NCI-H1694 treated with DMSO at 0.1 percent for 48 hours (cell line): ENCODE data around the gene SULT4A1.

ENCODE experiments used
- DNase-seq: peaks from one replicate; lab custom pipeline; 2025; lab: John Stamatoyannopoulos, UW

The SULT4A1 gene

DNA sequence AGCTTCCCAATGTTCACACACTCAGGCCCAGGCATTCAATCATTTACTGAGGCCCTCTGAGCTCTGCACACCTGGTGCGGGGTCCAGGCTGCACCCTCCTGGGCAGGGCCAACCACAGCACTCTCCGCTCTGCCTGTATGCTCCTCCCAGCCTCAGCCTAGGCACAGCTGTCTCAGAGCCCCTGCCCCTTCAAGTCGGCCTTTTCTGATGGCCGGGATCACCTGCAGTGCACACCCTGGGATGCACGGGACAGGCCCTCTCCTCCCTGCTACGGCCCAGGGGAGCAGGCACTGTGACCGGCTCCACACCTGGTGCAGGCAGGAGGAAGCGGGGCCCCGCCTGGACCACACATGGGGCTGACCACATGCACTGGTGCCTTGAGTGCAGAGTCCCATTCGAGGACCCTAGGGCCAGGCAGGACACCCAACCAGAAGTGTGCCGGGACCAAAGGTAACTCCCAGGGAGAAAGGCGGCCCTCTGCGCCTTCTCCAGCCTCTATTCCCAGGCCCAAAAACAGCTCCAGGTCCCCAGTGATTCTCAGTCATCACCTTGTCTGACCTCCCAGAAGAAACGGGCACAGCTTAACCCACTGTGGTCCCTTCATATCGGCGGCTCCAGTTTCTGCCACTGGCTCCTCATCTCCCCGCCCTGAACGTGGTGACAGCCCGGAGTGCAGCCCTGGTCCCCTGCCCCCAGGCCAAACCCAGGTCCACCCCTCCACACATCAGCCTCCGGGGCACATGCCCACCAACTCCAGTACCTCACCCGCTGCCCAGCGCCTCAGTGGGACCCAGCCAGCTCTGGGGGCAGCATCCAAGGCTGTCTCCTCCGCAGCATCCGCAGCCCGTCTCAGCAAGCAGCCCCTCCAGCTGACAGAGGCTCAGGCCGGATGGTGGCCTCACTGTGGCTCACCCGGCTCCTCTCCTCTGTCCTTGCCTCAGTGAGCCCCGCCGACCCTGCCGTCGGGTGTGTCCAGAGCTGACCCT, 17.5 kb downstream of the SULT4A1 start:
- DNase-seq: no peak

DNA sequence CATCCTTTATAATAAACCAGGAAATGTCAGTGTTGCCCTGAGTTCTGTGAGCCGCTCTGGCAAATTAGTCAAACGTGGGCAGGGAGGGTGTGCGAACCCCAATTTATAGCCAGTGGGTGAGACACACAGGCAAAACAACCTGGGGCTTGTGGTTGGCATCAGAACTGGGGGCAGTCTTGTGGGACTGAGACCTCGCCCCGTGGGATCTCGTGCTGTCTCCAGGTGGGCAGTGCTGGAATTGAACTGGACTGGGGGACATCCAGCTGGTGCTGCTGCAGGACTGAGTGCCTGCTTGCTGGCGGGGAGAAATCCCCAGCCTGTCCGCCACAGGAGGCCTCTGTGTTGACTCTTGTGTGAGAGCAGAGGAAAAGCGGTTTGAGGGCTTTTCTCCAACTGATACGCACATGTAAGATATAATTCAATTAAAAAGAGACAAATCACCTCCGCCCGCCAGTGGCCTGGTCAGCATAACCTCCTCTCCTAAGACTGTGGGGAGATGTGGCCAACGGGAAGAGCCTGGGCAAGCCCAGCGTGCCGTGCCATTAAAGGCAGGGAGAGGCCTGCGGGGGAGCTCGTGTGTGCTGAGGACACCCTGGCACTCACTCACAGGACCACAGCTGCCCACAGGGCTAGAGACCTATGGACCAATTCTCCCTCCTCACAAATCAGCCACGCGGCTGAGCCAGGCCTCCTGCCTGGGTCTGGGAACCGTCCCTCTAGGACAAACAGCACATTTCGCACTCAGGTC, 18.4 kb downstream of the SULT4A1 start:
- no peak for DNase-seq

DNA sequence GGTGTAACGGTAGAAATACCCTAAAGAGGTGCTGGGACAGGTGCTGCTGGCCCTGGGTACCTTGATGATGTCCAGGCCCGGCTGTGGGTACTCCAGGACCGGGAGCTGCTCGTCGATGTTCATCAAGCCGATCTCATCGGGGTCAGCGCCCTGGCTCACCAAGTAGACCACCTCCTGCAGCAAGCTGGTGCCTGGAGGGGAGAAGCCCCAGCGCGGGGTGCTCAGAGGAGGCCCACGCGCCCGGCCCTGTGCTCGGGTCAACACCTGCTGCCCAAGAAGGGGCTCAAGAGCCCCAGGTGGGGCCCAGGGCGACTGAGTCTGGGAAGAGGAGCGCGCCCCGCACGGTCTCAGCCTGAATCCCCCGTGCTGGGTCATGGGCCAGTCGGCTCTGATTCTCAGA, 20.6 kb downstream of the SULT4A1 start:
- no peak for DNase-seq

DNA sequence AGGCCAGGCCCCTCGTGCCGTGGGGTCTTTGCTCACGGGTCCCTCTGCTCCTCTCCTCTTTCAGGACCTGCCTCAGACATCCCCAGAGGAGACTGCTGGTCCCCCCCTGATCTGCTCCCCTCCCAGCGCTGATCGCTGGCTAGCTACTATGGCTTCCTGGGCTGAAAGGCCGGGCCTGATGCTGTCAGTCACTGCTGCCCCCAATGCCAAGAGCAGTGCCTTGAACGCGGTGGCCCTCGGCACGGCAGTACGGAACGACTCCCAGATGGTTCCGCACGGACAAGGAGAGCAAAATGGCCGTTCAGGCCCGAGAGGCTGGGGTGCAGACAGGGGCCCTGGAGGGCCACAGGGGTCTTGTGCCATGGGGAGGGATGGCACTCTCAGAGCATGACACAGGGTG, 21.5 kb downstream of the SULT4A1 start:
- DNase-seq: no peak

DNA sequence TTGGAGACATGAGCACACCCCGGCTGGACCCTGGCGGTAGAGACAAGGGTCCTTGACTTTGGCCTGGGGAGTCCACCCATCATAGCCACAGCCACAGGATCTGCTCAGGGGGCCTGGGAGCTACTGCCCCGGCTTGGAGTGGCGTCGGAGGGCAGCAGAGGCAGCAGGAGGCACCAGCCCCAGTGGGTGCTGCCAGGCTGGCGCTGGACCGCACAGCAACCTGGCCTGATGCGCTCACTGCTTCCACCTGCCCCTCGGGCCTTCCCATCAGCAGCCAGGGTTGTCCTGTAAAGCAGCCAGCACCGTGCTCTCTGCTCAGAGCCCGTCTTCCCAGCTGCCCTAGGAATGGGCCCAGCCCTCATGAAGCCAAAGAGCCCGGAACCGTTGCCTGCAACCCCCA, 21.9 kb downstream of the SULT4A1 start:
- DNase-seq: no peak

DNA sequence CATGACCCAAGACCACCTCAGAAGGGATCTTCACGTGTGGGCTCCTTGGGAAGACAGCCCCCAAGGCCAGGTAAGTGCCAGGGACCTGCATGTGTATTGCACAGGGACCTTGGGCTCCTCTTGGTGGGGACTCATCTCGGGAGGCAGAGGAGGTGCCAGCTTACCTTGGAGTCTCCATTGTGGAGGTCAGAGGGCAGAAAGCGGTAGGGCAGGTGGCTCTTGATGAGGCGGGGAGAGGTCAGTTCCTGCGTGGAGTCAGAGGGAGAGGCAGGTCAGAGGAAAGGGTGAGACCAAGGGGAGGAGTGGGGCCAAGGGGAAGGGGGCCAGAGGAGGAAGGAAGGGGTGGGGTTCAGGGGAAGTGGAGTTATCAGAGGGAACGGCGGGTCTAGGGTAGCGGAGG, 22.5 kb downstream of the SULT4A1 start:
- no peak for DNase-seq

DNA sequence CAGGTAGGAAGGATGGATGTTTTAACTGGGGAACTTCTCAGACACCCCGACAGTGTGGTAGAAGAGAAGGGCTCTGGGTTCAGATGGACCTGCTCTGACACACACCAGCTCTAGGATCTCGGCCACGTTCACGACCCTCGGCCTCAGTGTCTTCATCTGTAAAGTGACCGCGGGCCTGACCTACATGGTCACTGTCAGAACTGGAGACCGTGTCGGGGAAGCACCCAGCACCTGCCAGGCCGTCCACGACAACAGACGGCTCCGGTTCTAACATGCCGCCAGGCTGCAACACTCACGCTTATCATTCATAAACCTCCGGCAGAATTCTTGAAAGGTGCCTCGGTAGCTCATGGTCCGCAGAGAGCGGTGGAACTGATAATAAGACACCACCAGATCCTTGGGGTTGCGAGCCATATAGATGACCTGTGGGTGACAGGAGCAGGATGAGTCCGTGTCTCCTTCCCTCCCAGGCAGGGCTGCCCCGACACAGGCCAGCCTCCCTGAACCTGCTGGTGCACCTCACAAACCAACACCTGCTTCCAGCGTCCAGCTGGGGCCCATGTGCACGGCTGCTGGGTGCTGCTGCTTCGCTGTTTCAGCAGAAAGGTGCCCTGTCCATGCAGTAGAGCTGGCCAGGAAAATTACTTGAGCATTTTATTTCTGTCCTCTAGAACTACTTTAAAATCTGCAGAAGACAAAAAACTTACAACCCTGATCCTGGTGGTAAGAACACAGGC, 23.6 kb downstream of the SULT4A1 start:
- DNase-seq: no peak

DNA sequence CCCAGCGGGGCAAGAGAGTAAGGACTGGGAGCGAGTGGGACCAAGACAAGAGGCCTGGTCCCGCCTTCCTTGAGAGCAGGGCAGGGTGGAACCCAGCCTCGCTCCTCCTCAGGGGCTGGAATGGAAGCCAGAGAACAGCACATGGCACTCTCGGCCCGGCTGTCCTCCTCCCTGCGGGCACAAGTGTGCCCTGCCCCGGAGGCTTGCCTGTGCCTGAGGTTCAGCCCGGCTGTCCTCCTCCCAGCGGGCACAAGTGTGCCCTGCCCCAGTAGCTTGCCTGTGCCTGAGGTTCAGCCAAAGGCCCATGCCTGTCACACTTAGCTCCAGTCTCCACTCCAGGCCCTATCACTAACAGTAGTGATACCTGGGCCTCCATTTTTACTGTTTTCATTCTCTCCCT, 24.2 kb downstream of the SULT4A1 start:
- DNase-seq: no peak

DNA sequence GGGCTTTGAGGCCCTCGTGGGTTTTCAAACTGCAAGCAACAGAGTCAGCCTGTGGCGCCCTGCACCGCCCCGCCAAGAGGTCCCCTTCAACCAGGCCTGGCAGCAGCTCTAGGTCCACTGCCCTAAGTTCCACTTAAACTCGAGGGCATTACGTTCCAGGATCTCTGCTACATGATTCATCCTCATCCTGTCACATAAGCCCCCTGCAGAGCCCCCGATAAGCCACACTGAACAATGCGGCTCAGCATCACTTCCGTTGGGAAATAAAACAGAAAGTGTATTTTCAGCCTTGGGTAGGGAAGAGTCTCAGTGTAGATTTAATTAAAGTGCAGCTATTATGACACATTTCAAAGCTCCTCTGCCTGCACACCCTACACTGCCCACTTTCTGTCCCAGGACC, 24.6 kb downstream of the SULT4A1 start:
- no peak for DNase-seq

DNA sequence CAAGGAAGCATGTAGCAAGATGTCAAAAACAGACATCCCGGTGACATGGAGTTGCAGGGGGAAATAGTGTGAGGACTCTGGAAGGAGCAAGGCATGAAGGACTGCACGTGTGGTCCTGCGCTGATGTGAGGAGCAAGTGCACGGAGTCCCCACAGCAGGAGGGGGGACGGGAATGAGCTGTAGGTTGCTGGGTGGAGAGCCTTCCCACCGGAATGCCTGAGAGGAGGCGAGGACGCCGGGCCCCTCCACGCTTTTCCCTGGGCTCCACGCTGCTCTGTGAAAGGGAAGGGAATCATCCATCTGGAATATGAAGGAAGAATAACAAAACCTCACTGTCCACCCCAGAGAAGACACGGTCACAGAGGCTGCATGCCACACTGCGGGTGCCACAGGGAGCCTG, 26.6 kb downstream of the SULT4A1 start:
- DNase-seq: no peak

DNA sequence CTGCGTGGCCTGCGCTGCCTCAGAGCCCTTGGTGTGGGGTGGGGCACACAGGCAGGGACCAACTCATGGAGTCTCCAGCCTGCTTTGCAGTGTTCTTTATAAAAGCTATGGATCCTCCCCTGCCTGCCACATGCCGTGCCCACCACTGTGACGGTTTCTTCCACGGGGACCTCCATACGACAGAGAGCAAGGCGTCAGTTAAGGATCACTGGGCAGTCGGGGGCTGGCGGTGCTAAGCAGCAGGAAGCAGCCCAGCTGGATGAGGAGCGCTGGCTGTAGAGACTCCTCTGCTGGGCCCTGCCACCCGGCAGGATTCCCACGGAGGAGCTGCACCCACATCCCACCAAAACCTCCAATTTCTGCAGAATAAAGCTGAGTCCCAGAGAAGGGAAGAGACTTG, 27.1 kb downstream of the SULT4A1 start:
- no peak for DNase-seq

DNA sequence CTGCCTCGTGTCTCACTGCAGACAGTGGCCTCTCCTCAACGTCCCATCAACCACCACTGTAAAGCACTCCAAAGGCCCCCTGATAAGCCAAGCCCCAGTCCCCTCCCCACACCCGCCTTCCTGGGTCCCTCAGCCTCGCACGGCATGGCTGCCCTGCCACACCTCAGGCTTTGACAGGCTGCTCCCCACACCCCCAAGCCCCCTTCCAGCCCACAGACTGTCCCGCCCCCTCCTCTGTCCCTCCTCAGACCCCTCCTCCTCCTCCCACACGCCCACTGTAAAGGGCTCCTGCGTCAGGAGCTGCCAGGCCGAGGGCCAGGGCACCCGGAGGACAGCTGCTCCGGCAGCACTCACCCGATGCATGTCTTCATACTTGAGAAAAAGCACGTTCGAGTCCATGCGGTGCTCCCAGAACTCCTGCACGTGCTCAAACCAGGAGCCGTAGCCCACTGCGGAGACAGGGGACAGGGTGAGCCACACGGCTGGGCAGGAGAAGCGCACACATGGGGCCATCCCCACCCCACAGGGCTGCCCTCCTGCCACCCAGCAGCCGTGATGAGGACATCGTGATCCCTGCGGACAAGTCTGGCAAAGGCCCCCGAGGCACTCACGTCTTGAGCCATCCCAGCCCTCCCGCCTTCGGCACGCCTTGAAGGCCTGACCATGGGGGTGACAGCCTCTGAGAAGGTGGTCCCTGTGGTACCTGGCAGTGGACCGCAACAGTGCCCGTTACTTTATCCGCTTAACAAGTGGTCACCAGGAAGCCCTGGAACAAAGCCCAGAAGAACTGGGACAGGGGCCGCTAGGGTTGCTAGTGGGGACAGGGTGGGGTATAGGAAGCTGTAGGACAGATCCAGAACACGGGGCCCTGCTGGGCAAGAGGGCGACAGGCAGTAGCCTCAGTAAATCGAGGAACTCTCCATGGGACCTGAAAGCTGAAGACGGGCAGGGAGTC, 28.8 kb downstream of the SULT4A1 start:
- no peak for DNase-seq

DNA sequence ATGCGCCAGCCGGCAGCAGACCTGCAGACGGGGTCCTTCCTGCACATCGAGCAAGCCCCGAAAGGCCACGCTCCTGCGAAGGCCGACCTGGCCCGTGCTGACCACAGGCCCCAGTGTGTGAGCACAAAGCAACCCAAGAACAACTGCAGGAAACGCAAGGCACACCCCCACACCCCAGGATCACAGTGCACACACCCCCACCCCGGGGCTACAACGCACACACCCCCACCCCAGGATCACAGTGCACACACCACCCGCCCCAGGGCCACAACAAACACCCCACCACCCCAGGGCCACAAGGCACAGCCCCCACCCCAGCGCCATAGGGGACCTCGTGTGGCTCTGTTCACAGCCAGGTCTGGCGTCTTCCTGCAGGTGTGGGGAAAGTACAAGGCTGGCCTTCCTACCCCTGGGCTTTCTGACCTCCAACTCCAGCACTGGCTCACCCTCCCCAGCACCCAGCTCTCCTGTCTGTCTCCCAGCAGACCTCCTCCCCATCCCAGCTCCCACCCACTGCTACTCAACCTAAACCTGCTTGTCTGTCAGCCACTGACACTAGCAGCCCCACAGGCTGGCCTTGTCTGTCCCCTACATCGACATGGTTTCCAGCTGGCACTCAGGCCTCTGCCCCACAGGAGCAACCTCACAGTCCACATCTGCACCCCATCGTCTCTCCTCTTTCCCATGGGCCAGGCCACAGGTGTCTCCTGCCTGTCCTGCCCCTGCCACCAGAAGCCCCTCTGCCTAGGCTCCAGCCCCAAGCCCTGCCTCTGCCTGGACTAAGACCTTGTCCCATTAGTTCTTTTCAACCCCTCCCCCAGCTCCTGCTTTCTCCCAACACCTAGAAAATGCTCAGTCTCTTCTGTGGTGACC, 29.7 kb downstream of the SULT4A1 start:
- no peak for DNase-seq

DNA sequence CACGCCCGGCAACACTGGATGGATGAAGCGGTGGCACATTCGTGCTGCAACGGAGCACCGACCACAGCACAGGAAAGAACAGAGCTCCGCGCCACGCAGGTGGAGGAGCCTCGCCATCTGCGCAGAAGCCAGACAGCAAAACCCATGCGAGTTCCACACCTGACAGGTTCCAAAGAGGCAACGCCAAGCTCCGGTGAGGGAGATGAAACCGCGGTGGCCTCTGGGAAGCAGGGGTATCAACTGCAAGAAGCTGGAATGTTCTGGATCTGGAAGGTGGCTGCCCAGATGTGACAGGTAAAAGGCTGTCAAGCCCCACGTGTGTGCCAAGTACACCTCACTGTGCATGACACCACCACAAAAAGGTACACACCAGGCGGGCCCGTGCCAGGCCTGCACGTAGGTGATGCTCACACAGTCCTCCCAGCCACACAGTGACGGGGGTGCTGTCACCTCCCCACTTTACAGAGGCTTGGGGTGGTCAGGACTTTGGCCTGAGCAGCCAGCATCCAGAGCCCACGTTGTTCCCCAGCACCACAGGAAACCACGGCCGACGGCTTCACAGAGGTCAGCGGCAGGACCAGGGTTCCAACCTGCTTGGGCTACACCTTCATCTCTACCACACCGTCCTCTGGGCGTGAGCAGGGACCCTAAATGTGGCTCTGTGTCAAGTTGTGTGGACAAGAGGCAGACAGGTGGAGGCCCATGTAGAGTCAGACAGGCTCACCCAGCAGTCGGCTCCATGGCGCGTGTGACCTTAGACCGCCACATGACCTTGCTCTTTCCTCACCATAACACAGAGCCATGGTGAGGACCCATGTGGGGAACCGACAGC, 30.5 kb downstream of the SULT4A1 start:
- DNase-seq: no peak

DNA sequence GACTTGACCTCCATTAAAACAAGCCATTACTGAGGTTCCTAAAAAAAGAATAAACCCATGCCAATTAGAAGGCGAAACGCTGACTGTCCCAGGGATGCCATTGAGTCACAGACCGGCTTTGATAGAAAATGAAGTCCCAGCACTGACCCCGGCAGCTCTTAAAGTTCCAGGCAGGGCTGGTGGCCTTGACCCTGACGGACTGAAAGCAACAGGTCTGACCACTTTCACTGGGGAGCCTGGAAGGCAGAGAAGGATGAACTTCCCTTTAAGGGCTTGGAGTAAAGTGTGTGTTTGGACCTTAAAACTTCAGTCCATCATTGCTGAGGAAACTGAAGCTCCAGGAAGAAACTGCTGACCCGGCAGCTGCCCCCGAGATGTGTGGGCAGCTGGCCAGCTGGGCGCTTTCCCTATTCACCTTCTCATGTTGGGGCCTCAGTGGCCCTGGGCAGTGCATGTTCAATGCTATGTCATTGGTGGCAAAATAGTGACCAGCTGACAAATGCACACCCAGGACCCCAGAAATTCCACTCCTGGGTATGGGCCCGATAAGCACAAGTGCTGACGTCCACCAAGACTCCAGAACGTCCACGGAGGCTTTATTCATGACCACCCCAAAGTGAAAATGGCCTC, 31.3 kb downstream of the SULT4A1 start:
- no peak for DNase-seq

DNA sequence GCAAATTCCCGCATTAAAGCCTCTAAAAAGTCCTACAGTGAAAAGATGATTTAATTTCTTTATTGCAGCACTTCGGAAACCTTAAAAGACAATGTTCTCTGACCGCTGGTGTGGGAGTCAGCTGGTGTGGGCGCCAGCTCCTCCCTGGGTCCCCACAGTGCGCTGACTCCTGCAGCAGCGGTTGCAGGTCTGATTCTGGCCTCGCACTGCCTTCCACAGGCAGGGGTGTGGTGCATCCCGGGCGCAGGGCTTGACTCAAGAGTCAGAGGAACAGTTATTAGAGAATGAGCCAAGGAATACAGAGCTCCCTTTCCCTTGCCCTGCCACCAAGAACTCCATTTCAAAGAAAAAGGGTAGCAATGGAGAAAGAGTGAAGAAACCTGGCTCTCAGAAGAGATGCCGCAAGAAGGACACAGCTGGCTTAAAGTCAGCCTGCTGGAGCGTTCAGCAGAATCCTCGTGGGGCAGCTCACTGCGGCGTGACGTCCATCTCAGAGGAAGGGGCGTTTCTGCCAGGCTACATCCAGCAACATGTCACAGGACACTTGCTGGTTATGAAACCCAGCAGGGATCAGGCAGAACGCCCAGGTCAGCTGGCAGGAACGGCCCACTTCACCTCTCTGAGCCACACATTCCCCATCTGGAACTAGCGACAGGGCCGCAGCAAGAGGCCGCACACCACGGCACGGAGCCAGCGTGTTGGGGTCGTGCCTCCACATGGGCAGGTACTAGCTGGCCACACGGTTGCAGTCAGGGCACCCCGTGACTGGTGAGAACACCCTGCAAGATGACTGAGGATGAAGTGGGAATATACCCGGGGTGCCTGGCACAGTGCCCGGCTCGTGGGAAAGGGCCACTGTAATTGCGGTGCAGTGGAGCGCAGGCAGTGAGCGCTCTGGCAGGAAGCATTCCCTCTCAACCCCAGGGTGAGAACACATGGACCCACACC, 32.1 kb downstream of the SULT4A1 start:
- no peak for DNase-seq

DNA sequence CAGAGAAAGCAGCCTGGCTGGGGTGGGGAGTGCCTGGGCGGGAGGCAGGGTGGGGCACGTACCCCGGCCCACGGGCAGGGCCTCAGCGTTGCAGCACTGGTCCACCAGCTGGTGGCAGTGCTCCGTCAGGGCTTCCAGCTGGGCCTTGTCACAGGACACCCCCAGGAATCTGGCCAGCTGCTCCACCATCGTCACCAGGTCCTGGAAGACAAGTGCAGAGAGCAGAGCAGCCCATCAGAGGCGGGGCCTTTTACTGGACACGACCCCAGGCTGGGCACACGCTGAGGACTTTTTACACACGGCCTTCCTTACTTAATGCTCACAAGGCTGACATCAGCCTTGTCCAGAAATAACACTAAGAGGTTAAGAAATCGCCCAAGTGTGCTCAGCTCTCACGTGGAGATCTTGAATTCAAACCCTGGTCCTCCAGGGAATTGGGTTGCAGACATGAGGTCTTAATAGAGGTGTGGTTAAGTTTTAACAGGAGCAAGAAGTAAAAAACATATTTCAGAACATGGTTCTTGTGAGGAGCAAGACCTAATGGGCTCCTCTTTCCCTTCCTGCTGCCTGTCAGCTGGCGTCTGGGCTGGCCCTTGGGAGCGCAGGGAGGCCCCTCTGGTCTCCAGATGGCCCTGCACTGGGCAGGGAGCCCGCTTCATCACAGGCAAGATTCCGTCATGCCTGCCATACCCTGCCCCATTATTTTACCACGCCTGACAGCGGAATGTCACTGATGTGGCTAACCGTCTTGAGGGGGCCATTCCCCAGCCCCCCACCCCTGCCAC, 33.1 kb downstream of the SULT4A1 start:
- peak; percentile 73 for DNase-seq
